ENCODE measurements around the gene NTM.

The NTM gene

GRCh38 chr11:132310390-132311375, 940.3 kb downstream of the NTM start:
- no peak for DNase-seq

- DNase-seq = no peak
These were observed 941.3 kb downstream of the NTM start for GRCh38 chr11:132311703-132312102.

- DNase-seq = no peak
These were observed 941.7 kb downstream of the NTM start for GRCh38 chr11:132312161-132312560.

- peak; percentile 51 for DNase-seq
These were observed 942.3 kb downstream of the NTM start for GRCh38 chr11:132312701-132313111.

GRCh38 chr11:132314911-132315455, 944.6 kb downstream of the NTM start:
- DNase-seq = no peak

- no peak for DNase-seq
These were observed 945.3 kb downstream of the NTM start for GRCh38 chr11:132315696-132316095.

- DNase-seq = no peak
These were observed 948.2 kb downstream of the NTM start for GRCh38 chr11:132318421-132319157.

- DNase-seq = peak; percentile 22
These were observed 949.0 kb downstream of the NTM start for GRCh38 chr11:132319419-132319818.

GRCh38 chr11:132330515-132330914, 960.1 kb downstream of the NTM start:
- no peak for DNase-seq

GRCh38 chr11:132332521-132332920, 962.1 kb downstream of the NTM start:
- DNase-seq = peak; percentile 32

GRCh38 chr11:132334769-132335280, 964.4 kb downstream of the NTM start:
- DNase-seq = no peak

GRCh38 chr11:132335311-132335710, 964.9 kb downstream of the NTM start:
- no peak for DNase-seq

- DNase-seq = no peak
These were observed 966.5 kb downstream of the NTM start for GRCh38 chr11:132336781-132337535.

- DNase-seq = peak; percentile 46
These were observed 967.5 kb downstream of the NTM start for GRCh38 chr11:132337819-132338416.

GRCh38 chr11:132342408-132342807, 972.0 kb downstream of the NTM start:
- DNase-seq = no peak

- DNase-seq = no peak
These were observed 973.2 kb downstream of the NTM start for GRCh38 chr11:132343445-132344175.

GRCh38 chr11:132346558-132347148, 976.2 kb downstream of the NTM start:
- DNase-seq = no peak

- no peak for DNase-seq
These were observed 977.0 kb downstream of the NTM start for GRCh38 chr11:132347156-132348090.

GRCh38 chr11:132349811-132350733, 979.7 kb downstream of the NTM start:
- DNase-seq = no peak

Measured in NCI-H510A treated with DMSO at 0.1 percent for 48 hours (cell line).